HFFc6 (cell line): Measurements from ENCODE around the gene PLCL1. TPM values are rescaled to one million over a fixed set of nuclear protein-coding genes. Genes with fewer than 3 reads are reported as not detected.

Source experiments
- DNase-seq: peaks from one replicate; pipeline ENCODE4 v3.0.0-alpha.2; 2018
- H3K27ac Mint-ChIP-seq: 2 replicates; pipeline ENCODE4 v1.8.0; 2020; ENCODE audit warnings: mild to moderate bottlenecking, mixed read lengths
- H3K27me3 Mint-ChIP-seq: 2 replicates; pipeline ENCODE4 v1.8.0; 2021; ENCODE audit warnings: mild to moderate bottlenecking, moderate library complexity, mixed read lengths; ENCODE audit not compliant: insufficient read depth
- H3K36me3 Mint-ChIP-seq: 2 replicates; pipeline ENCODE4 v1.8.0; 2021; ENCODE audit warnings: low read depth, mixed read lengths
- H3K4me1 Mint-ChIP-seq: 2 replicates; pipeline ENCODE4 v1.8.0; 2020; ENCODE audit warnings: low read depth, mixed read lengths
- H3K4me3 Mint-ChIP-seq: 2 replicates; pipeline ENCODE4 v1.8.0; 2020; ENCODE audit warnings: mild to moderate bottlenecking, moderate library complexity, mixed read lengths
- H3K9me3 Mint-ChIP-seq: 2 replicates; pipeline ENCODE4 v1.8.0; 2020; ENCODE audit warnings: mild to moderate bottlenecking, mixed read lengths
- CTCF ChIP-seq: fragments of 200-600 bp; sonication (generic); IDR thresholded peaks from 2 replicates; pipeline ENCODE4 v1.5.0; 2021; ENCODE audit warnings: antibody characterized with exemption, mild to moderate bottlenecking
- total RNA-seq, 6 experiments: library from RNA; stranded (reverse); fragmentation: NEBNext Ultra II Directional; extraction: Animal tissue kit (Norgen Biotek cat#: 25700); gene quantifications; 2 replicates in 1 of 6; 3 replicates in 5 of 6; pipeline ENCODE4 v1.2.3, GENCODE V29; 2021

The PLCL1 gene
- total RNA-seq, 6 experiments from 2014 or later: 0.03 to 0.14 (median 0.12) TPM; not detected in 2

- H3K27me3 Mint-ChIP-seq: peaks cover 2% of the 10 kb centered on the region; the same call in 1 of the 2 replicates
- H3K4me3 Mint-ChIP-seq: no peak overlapping the region
- H3K36me3 Mint-ChIP-seq: no peaks in the 10 kb centered on the region
- peaks cover 6% of the 10 kb centered on the region; the same call in 1 of the 2 replicates for H3K9me3 Mint-ChIP-seq
- no peak for TF ChIP-seq CTCF
- no peak for DNase-seq
- H3K4me1 Mint-ChIP-seq: no peaks in the 10 kb centered on the region; the same call in 1 of the 2 replicates
- H3K27ac Mint-ChIP-seq: no peak overlapping the region
Measured at GRCh38 chr2:197950006-197950405, 145.6 kb downstream of the PLCL1 start.

GRCh38 chr2:197950724-197951123, 146.3 kb downstream of the PLCL1 start:
- TF ChIP-seq CTCF: no peak
- Mint-ChIP-seq H3K4me3 (no peak overlapping the region), H3K9me3 (peaks cover 10% of the 10 kb centered on the region; the same call in 1 of the 2 replicates), H3K36me3 (no peaks in the 10 kb centered on the region), H3K4me1 (no peaks in the 10 kb centered on the region; the same call in 1 of the 2 replicates), H3K27me3 (peaks cover 2% of the 10 kb centered on the region; the same call in 1 of the 2 replicates), H3K27ac (no peak overlapping the region)
- no peak for DNase-seq

- no peak for DNase-seq
- Mint-ChIP-seq H3K4me1 (no peaks in the 10 kb centered on the region; the same call in 1 of the 2 replicates), H3K9me3 (peaks cover 13% of the 10 kb centered on the region; the same call in 1 of the 2 replicates), H3K4me3 (no peak overlapping the region), H3K36me3 (no peaks in the 10 kb centered on the region), H3K27me3 (peaks cover 2% of the 10 kb centered on the region; the same call in 1 of the 2 replicates), H3K27ac (no peak overlapping the region)
- TF ChIP-seq CTCF: no peak
Measured at GRCh38 chr2:197952540-197953202, 148.3 kb downstream of the PLCL1 start.

- no peak for TF ChIP-seq CTCF
- H3K27me3 Mint-ChIP-seq: no peaks in the 10 kb centered on the region; the same call in 1 of the 2 replicates
- no peak overlapping the region for H3K4me3 Mint-ChIP-seq
- H3K36me3 Mint-ChIP-seq: no peaks in the 10 kb centered on the region
- DNase-seq: no peak
- H3K4me1 Mint-ChIP-seq: no peaks in the 10 kb centered on the region; the same call in 1 of the 2 replicates
- H3K27ac Mint-ChIP-seq: no peak overlapping the region
- peaks cover 13% of the 10 kb centered on the region; the same call in 1 of the 2 replicates for H3K9me3 Mint-ChIP-seq
Measured at GRCh38 chr2:197954328-197954727, 149.9 kb downstream of the PLCL1 start.

GRCh38 chr2:197958592-197959150, 154.3 kb downstream of the PLCL1 start:
- no peaks in the 10 kb centered on the region; the same call in 1 of the 2 replicates for H3K4me1 Mint-ChIP-seq
- no peak for TF ChIP-seq CTCF
- no peak overlapping the region for H3K4me3 Mint-ChIP-seq
- H3K27me3 Mint-ChIP-seq: no peaks in the 10 kb centered on the region; the same call in 1 of the 2 replicates
- no peaks in the 10 kb centered on the region for H3K36me3 Mint-ChIP-seq
- no peak overlapping the region for H3K27ac Mint-ChIP-seq
- peaks cover 7% of the 10 kb centered on the region; the same call in 1 of the 2 replicates for H3K9me3 Mint-ChIP-seq
- DNase-seq: no peak
